HepG2 (cell line): Measurements from ENCODE around the gene DOK1. TPM values are rescaled to one million over a fixed set of nuclear protein-coding genes. Genes with fewer than 3 reads are reported as not detected.

ENCODE experiments used
- GATAD2A ChIP-seq: IDR thresholded peaks from 2 replicates; pipeline ENCODE4 v1.6.1; 2016
- HMG20A ChIP-seq: IDR thresholded peaks from 2 replicates; pipeline ENCODE4 v1.6.1; 2016; ENCODE audit warnings: borderline replicate concordance
- HNF4G ChIP-seq, 2 experiments: sonication (generic) in 1 of 2; formaldehyde crosslinking in 1 of 2; IDR thresholded peaks; 2 replicates each; pipeline versions ENCODE4 v1.4.0 to v1.6.1; 2011 to 2020; ENCODE audit warnings: borderline replicate concordance in 2 of 2, low read depth in 2 of 2, mild to moderate bottlenecking in 2 of 2, low read length in 1 of 2, missing genetic modification reagents in 1 of 2, moderate library complexity in 1 of 2
- KLF9 ChIP-seq: IDR thresholded peaks from 2 replicates; pipeline ENCODE4 v1.6.1; 2016; ENCODE audit warnings: low read depth
- MAFK ChIP-seq, 2 experiments: IDR thresholded peaks in 1 of 2; conservative IDR thresholded peaks in 1 of 2; 2 replicates each; pipeline ENCODE4 v1.6.1; 2011; ENCODE audit warnings: improper control_type of control experiment in 2 of 2, low read length in 2 of 2
- MED1 ChIP-seq: sonication (generic); formaldehyde crosslinking; IDR thresholded peaks from 2 replicates; pipeline ENCODE4 v1.4.0; 2020; ENCODE audit warnings: missing genetic modification reagents
- MED13 ChIP-seq: sonication (generic); formaldehyde crosslinking; IDR thresholded peaks from 2 replicates; pipeline ENCODE4 v1.5.0; 2020; ENCODE audit warnings: missing genetic modification reagents
- PPARG ChIP-seq: conservative IDR thresholded peaks from 2 replicates; pipeline ENCODE4 v1.6.1; 2016; ENCODE audit warnings: missing biosample characterization, missing genetic modification reagents
- RAD51 ChIP-seq: fragments of 450-650 bp; IDR thresholded peaks from 2 replicates; pipeline ENCODE4 v1.6.1; 2016; ENCODE audit warnings: borderline replicate concordance
- SNAI1 ChIP-seq: sonication (generic); formaldehyde crosslinking; IDR thresholded peaks from 2 replicates; pipeline ENCODE4 v1.5.0; 2020; ENCODE audit warnings: mild to moderate bottlenecking, missing genetic modification reagents, borderline replicate concordance
- SOX6 ChIP-seq, 2 experiments: fragments of 450-650 bp in 1 of 2; sonication (generic) in 1 of 2; formaldehyde crosslinking in 1 of 2; IDR thresholded peaks; 2 replicates each; pipeline versions ENCODE4 v1.4.0 to v1.6.1; 2017 to 2020; ENCODE audit warnings: antibody characterized with exemption in 1 of 2, mild to moderate bottlenecking in 1 of 2, missing genetic modification reagents in 1 of 2
- polyA plus RNA-seq, 8 experiments: library from polyadenylated mRNA; depleted of rRNA in 3 of 8; stranded (reverse) in 7 of 8; unstranded in 1 of 8; fragments of >200 nt; fragmentation: Illumina TruSeq in 4 of 8; extraction: Trizol in 4 of 8; gene quantifications; 2 replicates each; pipeline versions ENCODE4 v1.2.1 to v1.2.3, GENCODE V29; 2011 to 2016; ENCODE audit warnings: low read depth in 4 of 8, missing spikeins in 1 of 8, mixed read lengths in 1 of 8; ENCODE audit not compliant: insufficient read depth in 1 of 8
- total RNA-seq, 5 experiments: library from RNA; depleted of rRNA; stranded (reverse); fragments of >200 nt; fragmentation: Illumina TruSeq; extraction: Trizol; gene quantifications; 2 replicates each; pipeline ENCODE4 v1.2.3, GENCODE V29; 2016; ENCODE audit warnings: low read depth in 1 of 5
- TF ChIP-seq, protein P1 (sequence below): sonication (generic); formaldehyde crosslinking; IDR thresholded peaks from 2 replicates; pipeline ENCODE4 v1.5.0; 2020; ENCODE audit warnings: missing genetic modification reagents, mild to moderate bottlenecking, borderline replicate concordance
- TF ChIP-seq, protein P2 (sequence below): sonication (generic); formaldehyde crosslinking; IDR thresholded peaks from 2 replicates; pipeline ENCODE4 v1.5.0; 2020; ENCODE audit warnings: mild to moderate bottlenecking, missing genetic modification reagents
- TF ChIP-seq, protein P3 (sequence below): sonication (generic); formaldehyde crosslinking; IDR thresholded peaks from 2 replicates; pipeline ENCODE4 v1.4.0; 2020; ENCODE audit warnings: missing genetic modification reagents
- TF ChIP-seq, protein P4 (sequence below): IDR thresholded peaks from 2 replicates; pipeline ENCODE4 v1.6.1; 2012; ENCODE audit warnings: low read depth, low read length, improper control_type of control experiment

DOK1 gene
- total and polyA plus RNA-seq, 2 of the 13 experiments (the other 11 are each of a cell fraction or from before 2014, with no cell fraction given) = 0.53 to 0.74 TPM

DNA sequence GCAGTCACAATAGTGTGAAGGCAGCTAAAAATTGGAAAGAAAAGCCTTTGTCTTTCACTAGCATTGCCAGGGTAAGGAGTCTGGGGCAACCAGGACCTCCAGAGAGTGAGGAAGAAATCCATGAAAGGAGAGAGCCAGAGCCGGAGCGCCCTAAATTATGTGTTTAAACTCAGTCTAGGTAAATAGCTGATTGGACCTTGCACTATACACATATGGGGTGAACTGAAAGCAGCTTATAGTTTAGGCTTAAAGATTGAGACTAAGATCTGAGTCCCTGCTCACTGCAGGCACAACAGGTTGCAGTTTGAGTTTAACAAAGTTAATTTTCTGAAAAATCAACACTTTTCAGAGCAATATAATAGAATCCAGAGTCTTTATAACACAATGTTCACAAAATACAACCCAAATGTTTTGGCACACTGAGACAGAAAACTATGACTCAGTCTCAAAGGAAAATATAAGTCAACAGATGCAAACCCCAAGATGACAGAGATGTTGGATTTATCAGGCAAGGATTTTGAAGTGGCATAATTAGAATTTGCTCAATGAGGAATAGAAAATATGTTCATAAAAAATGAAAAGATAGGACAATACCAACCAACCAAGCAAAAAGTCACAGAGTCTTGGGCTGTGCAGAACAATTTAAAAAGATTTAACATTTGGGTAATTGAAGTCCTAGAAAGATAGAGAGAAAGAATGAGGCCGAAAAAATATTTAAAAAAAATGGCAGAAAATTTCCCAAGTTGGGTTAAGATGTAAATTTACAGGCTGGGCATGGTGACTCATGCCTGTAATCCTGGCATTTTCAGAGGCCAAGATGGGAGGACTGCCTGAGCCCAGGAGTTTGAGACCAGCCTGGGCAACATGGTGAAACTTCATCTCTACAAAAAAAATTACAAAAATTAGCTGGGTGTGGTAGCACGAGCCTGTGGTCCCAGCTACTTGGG lies 39.6 kb downstream of the DOK1 start (continued):
- TF ChIP-seq HNF4G (IDR thresholded peaks at IDR 0.05; ENCODE audit: borderline replicate concordance, low read depth, low read length) = peak; percentile 72; the same call in 1 of the 2 replicates
- TF ChIP-seq HNF4G (CRISPR knock-in tag; IDR thresholded peaks at IDR 0.05; ENCODE audit: borderline replicate concordance, low read depth) = no peak
- no peak for TF ChIP-seq MED1
- no peak for TF ChIP-seq MED13
- peak in 1 of 2 experiments; percentile 82; a peak in 2 of 4 replicates for TF ChIP-seq MAFK (conservative IDR thresholded peaks at IDR 0.05 in 1 of 2, IDR thresholded peaks at IDR 0.05 in 1 of 2; ENCODE audit: low read length in 2 of 2)
- no peak for TF ChIP-seq HMG20A (CRISPR knock-in tag)
- no peak for TF ChIP-seq SOX6 (IDR thresholded peaks at IDR 0.05)
- no peak for TF ChIP-seq SOX6 (CRISPR knock-in tag; IDR thresholded peaks at IDR 0.05)
- TF ChIP-seq, protein P1, sequence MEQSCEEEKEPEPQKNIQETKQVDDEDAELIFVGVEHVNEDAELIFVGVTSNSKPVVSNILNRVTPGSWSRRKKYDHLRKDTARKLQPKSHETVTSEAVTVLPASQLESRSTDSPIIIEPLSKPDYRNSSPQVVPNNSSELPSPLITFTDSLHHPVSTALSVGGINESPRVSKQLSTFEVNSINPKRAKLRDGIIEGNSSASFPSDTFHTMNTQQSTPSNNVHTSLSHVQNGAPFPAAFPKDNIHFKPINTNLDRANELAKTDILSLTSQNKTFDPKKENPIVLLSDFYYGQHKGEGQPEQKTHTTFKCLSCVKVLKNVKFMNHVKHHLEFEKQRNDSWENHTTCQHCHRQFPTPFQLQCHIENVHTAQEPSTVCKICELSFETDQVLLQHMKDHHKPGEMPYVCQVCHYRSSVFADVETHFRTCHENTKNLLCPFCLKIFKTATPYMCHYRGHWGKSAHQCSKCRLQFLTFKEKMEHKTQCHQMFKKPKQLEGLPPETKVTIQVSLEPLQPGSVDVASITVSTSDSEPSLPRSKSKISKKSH (CRISPR knock-in tag) = no peak
- TF ChIP-seq RAD51 = no peak
- TF ChIP-seq, protein P2, sequence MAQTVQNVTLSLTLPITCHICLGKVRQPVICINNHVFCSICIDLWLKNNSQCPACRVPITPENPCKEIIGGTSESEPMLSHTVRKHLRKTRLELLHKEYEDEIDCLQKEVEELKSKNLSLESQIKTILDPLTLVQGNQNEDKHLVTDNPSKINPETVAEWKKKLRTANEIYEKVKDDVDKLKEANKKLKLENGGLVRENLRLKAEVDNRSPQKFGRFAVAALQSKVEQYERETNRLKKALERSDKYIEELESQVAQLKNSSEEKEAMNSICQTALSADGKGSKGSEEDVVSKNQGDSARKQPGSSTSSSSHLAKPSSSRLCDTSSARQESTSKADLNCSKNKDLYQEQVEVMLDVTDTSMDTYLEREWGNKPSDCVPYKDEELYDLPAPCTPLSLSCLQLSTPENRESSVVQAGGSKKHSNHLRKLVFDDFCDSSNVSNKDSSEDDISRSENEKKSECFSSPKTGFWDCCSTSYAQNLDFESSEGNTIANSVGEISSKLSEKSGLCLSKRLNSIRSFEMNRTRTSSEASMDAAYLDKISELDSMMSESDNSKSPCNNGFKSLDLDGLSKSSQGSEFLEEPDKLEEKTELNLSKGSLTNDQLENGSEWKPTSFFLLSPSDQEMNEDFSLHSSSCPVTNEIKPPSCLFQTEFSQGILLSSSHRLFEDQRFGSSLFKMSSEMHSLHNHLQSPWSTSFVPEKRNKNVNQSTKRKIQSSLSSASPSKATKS (CRISPR knock-in tag) = no peak
- no peak for TF ChIP-seq KLF9 (CRISPR knock-in tag)
- TF ChIP-seq PPARG = 0 out of 2 replicates have a peak, but pooled peaks have one; percentile 35
- TF ChIP-seq, protein P3, sequence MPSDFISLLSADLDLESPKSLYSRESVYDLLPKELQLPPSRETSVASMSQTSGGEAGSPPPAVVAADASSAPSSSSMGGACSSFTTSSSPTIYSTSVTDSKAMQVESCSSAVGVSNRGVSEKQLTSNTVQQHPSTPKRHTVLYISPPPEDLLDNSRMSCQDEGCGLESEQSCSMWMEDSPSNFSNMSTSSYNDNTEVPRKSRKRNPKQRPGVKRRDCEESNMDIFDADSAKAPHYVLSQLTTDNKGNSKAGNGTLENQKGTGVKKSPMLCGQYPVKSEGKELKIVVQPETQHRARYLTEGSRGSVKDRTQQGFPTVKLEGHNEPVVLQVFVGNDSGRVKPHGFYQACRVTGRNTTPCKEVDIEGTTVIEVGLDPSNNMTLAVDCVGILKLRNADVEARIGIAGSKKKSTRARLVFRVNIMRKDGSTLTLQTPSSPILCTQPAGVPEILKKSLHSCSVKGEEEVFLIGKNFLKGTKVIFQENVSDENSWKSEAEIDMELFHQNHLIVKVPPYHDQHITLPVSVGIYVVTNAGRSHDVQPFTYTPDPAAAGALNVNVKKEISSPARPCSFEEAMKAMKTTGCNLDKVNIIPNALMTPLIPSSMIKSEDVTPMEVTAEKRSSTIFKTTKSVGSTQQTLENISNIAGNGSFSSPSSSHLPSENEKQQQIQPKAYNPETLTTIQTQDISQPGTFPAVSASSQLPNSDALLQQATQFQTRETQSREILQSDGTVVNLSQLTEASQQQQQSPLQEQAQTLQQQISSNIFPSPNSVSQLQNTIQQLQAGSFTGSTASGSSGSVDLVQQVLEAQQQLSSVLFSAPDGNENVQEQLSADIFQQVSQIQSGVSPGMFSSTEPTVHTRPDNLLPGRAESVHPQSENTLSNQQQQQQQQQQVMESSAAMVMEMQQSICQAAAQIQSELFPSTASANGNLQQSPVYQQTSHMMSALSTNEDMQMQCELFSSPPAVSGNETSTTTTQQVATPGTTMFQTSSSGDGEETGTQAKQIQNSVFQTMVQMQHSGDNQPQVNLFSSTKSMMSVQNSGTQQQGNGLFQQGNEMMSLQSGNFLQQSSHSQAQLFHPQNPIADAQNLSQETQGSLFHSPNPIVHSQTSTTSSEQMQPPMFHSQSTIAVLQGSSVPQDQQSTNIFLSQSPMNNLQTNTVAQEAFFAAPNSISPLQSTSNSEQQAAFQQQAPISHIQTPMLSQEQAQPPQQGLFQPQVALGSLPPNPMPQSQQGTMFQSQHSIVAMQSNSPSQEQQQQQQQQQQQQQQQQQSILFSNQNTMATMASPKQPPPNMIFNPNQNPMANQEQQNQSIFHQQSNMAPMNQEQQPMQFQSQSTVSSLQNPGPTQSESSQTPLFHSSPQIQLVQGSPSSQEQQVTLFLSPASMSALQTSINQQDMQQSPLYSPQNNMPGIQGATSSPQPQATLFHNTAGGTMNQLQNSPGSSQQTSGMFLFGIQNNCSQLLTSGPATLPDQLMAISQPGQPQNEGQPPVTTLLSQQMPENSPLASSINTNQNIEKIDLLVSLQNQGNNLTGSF (CRISPR knock-in tag) = no peak
- TF ChIP-seq GATAD2A = peak; percentile 58; the same call in 1 of the 2 replicates
- no peak for TF ChIP-seq SNAI1 (CRISPR knock-in tag)
- TF ChIP-seq, protein P4, sequence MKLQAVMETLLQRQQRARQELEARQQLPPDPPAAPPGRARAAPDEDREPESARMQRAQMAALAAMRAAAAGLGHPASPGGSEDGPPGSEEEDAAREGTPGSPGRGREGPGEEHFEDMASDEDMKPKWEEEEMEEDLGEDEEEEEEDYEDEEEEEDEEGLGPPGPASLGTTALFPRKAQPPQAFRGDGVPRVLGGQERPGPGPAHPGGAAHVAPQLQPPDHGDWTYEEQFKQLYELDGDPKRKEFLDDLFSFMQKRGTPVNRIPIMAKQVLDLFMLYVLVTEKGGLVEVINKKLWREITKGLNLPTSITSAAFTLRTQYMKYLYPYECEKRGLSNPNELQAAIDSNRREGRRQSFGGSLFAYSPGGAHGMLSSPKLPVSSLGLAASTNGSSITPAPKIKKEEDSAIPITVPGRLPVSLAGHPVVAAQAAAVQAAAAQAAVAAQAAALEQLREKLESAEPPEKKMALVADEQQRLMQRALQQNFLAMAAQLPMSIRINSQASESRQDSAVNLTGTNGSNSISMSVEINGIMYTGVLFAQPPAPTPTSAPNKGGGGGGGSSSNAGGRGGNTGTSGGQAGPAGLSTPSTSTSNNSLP = no peak
